Activated naive CD8-positive, alpha-beta T cell (primary cell): ENCODE data around the gene ABLIM2.

Experiments used
- H3K27ac Mint-ChIP-seq: one replicate; pipeline ENCODE4 v1.8.0; 2021; ENCODE audit warnings: mixed read lengths
- H3K27me3 Mint-ChIP-seq: one replicate; pipeline ENCODE4 v1.8.0; 2021; ENCODE audit warnings: mixed read lengths
- H3K36me3 Mint-ChIP-seq: one replicate; pipeline ENCODE4 v1.8.0; 2021; ENCODE audit warnings: mixed read lengths
- H3K4me1 Mint-ChIP-seq: one replicate; pipeline ENCODE4 v1.8.0; 2021; ENCODE audit warnings: low read depth, mixed read lengths
- H3K4me3 Mint-ChIP-seq: one replicate; pipeline ENCODE4 v1.8.0; 2021; ENCODE audit warnings: mild to moderate bottlenecking, mixed read lengths
- H3K9me3 Mint-ChIP-seq: one replicate; pipeline ENCODE4 v1.8.0; 2021; ENCODE audit warnings: low read depth, mixed read lengths

ABLIM2 gene

GRCh38 chr4:8084031-8084660 is 74.5 kb downstream of the ABLIM2 start:
- Mint-ChIP-seq H3K36me3 (no peaks in the 10 kb centered on the region), H3K9me3 (no peaks in the 10 kb centered on the region), H3K4me3 (no peak overlapping the region), H3K27me3 (no peaks in the 10 kb centered on the region), H3K27ac (no peak overlapping the region), H3K4me1 (no peaks in the 10 kb centered on the region)

- Mint-ChIP-seq H3K27ac (no peak overlapping the region), H3K4me1 (no peaks in the 10 kb centered on the region), H3K36me3 (no peaks in the 10 kb centered on the region), H3K9me3 (no peaks in the 10 kb centered on the region), H3K4me3 (no peak overlapping the region), H3K27me3 (no peaks in the 10 kb centered on the region)
Measured at GRCh38 chr4:8083086-8083825, 75.4 kb downstream of the ABLIM2 start.

GRCh38 chr4:8082517-8083055 is 76.0 kb downstream of the ABLIM2 start:
- H3K27me3 Mint-ChIP-seq, result no peaks in the 10 kb centered on the region
- H3K4me1 Mint-ChIP-seq, result no peaks in the 10 kb centered on the region
- no peak overlapping the region for H3K27ac Mint-ChIP-seq
- no peaks in the 10 kb centered on the region for H3K9me3 Mint-ChIP-seq
- H3K4me3 Mint-ChIP-seq, result no peak overlapping the region
- H3K36me3 Mint-ChIP-seq, result no peaks in the 10 kb centered on the region

- Mint-ChIP-seq H3K4me1 (no peaks in the 10 kb centered on the region), H3K4me3 (no peak overlapping the region), H3K36me3 (no peaks in the 10 kb centered on the region), H3K27me3 (no peaks in the 10 kb centered on the region), H3K27ac (no peak overlapping the region), H3K9me3 (no peaks in the 10 kb centered on the region)
Measured at GRCh38 chr4:8081621-8082516, 76.7 kb downstream of the ABLIM2 start.

GRCh38 chr4:8081171-8081570 is 77.4 kb downstream of the ABLIM2 start:
- no peaks in the 10 kb centered on the region for H3K27me3 Mint-ChIP-seq
- no peaks in the 10 kb centered on the region for H3K4me1 Mint-ChIP-seq
- H3K27ac Mint-ChIP-seq, result no peak overlapping the region
- H3K36me3 Mint-ChIP-seq, result no peaks in the 10 kb centered on the region
- H3K9me3 Mint-ChIP-seq, result no peaks in the 10 kb centered on the region
- H3K4me3 Mint-ChIP-seq, result no peak overlapping the region

GRCh38 chr4:8080754-8081065 is 77.9 kb downstream of the ABLIM2 start:
- H3K9me3 Mint-ChIP-seq, result no peaks in the 10 kb centered on the region
- no peak overlapping the region for H3K27ac Mint-ChIP-seq
- H3K27me3 Mint-ChIP-seq, result no peaks in the 10 kb centered on the region
- no peaks in the 10 kb centered on the region for H3K4me1 Mint-ChIP-seq
- H3K4me3 Mint-ChIP-seq, result no peak overlapping the region
- H3K36me3 Mint-ChIP-seq, result no peaks in the 10 kb centered on the region

GRCh38 chr4:8079916-8080753 is 78.5 kb downstream of the ABLIM2 start:
- Mint-ChIP-seq H3K27ac (no peak overlapping the region), H3K36me3 (no peaks in the 10 kb centered on the region), H3K4me3 (no peak overlapping the region), H3K27me3 (no peaks in the 10 kb centered on the region), H3K4me1 (no peaks in the 10 kb centered on the region), H3K9me3 (no peaks in the 10 kb centered on the region)

GRCh38 chr4:8079031-8079885 is 79.4 kb downstream of the ABLIM2 start:
- Mint-ChIP-seq H3K4me1 (no peaks in the 10 kb centered on the region), H3K36me3 (no peaks in the 10 kb centered on the region), H3K27me3 (no peaks in the 10 kb centered on the region), H3K27ac (no peak overlapping the region), H3K4me3 (no peak overlapping the region), H3K9me3 (no peaks in the 10 kb centered on the region)

GRCh38 chr4:8078610-8079015 is 80.0 kb downstream of the ABLIM2 start:
- no peak overlapping the region for H3K27ac Mint-ChIP-seq
- no peaks in the 10 kb centered on the region for H3K9me3 Mint-ChIP-seq
- no peaks in the 10 kb centered on the region for H3K36me3 Mint-ChIP-seq
- no peaks in the 10 kb centered on the region for H3K27me3 Mint-ChIP-seq
- H3K4me1 Mint-ChIP-seq, result no peaks in the 10 kb centered on the region
- H3K4me3 Mint-ChIP-seq, result no peak overlapping the region

- H3K27me3 Mint-ChIP-seq, result no peaks in the 10 kb centered on the region
- H3K4me1 Mint-ChIP-seq, result no peaks in the 10 kb centered on the region
- H3K9me3 Mint-ChIP-seq, result no peaks in the 10 kb centered on the region
- H3K4me3 Mint-ChIP-seq, result no peak overlapping the region
- no peak overlapping the region for H3K27ac Mint-ChIP-seq
- no peaks in the 10 kb centered on the region for H3K36me3 Mint-ChIP-seq
Measured at GRCh38 chr4:8078109-8078494, 80.5 kb downstream of the ABLIM2 start.

GRCh38 chr4:8077181-8078108 is 81.2 kb downstream of the ABLIM2 start:
- H3K4me3 Mint-ChIP-seq, result no peak overlapping the region
- no peaks in the 10 kb centered on the region for H3K9me3 Mint-ChIP-seq
- H3K27ac Mint-ChIP-seq, result no peak overlapping the region
- H3K27me3 Mint-ChIP-seq, result peaks cover 4% of the 10 kb centered on the region
- no peaks in the 10 kb centered on the region for H3K36me3 Mint-ChIP-seq
- no peaks in the 10 kb centered on the region for H3K4me1 Mint-ChIP-seq

- Mint-ChIP-seq H3K4me3 (no peak overlapping the region), H3K27me3 (peaks cover 4% of the 10 kb centered on the region), H3K9me3 (no peaks in the 10 kb centered on the region), H3K4me1 (no peaks in the 10 kb centered on the region), H3K36me3 (no peaks in the 10 kb centered on the region), H3K27ac (no peak overlapping the region)
Measured at GRCh38 chr4:8076023-8076422, 82.6 kb downstream of the ABLIM2 start.
